Trophoblast cell (in vitro differentiated cells and primary cell): Measurements from ENCODE around the gene PANK4. TPM values are rescaled to one million over a fixed set of nuclear protein-coding genes. Genes with fewer than 3 reads are reported as not detected.

ENCODE experiments used
- DNase-seq, 2 donors: peaks; one replicate each; pipeline ENCODE4 v3.0.0-alpha.2; 2016
- H2AFZ ChIP-seq: 2 replicates; pipeline ENCODE4 v1.6.1; 2013; ENCODE audit warnings: low read length, moderate library complexity, mild to moderate bottlenecking; ENCODE audit not compliant: insufficient read depth, poor library complexity
- H2AK5ac ChIP-seq: 2 replicates; pipeline ENCODE4 v1.6.1; 2013; ENCODE audit warnings: mild to moderate bottlenecking, low read length
- H2BK120ac ChIP-seq: 2 replicates; pipeline ENCODE4 v1.6.1; 2013; ENCODE audit warnings: low read length, mild to moderate bottlenecking, moderate library complexity; ENCODE audit not compliant: insufficient read depth, poor library complexity
- H2BK12ac ChIP-seq: 2 replicates; pipeline ENCODE4 v1.6.1; 2013; ENCODE audit warnings: mild to moderate bottlenecking, low read length, moderate library complexity
- H2BK5ac ChIP-seq: 2 replicates; pipeline ENCODE4 v1.6.1; 2013; ENCODE audit warnings: low read length, low read depth, moderate library complexity, mild to moderate bottlenecking; ENCODE audit not compliant: poor library complexity
- H3K14ac ChIP-seq: 2 replicates; pipeline ENCODE4 v1.6.1; 2013; ENCODE audit warnings: mild to moderate bottlenecking, low read length
- H3K18ac ChIP-seq: 2 replicates; pipeline ENCODE4 v1.6.1; 2013; ENCODE audit warnings: mild to moderate bottlenecking, low read length
- H3K23ac ChIP-seq: 2 replicates; pipeline ENCODE4 v1.6.1; 2013; ENCODE audit warnings: low read length
- H3K27ac ChIP-seq: 2 replicates; pipeline ENCODE4 v1.5.1; 2013; ENCODE audit warnings: low read depth, mild to moderate bottlenecking, inconsistent platforms, low read length, moderate library complexity
- H3K27me3 ChIP-seq: 2 replicates; pipeline ENCODE4 v1.6.1; 2013; ENCODE audit warnings: inconsistent platforms, mild to moderate bottlenecking, low read length, moderate library complexity; ENCODE audit not compliant: insufficient read depth
- H3K36me3 ChIP-seq, 2 experiments: 1 replicate in 1 of 2; 2 replicates in 1 of 2; pipeline ENCODE4 v1.6.1; 2013; ENCODE audit warnings: low read length in 2 of 2, mild to moderate bottlenecking in 2 of 2, moderate library complexity in 1 of 2; ENCODE audit not compliant: insufficient read depth in 2 of 2, control insufficient read depth in 1 of 2
- H3K4ac ChIP-seq: 2 replicates; pipeline ENCODE4 v1.6.1; 2013; ENCODE audit warnings: low read depth, mild to moderate bottlenecking, low read length, moderate library complexity
- H3K4me1 ChIP-seq, 2 experiments: 1 replicate in 1 of 2; 2 replicates in 1 of 2; pipeline ENCODE4 v1.6.1; 2013; ENCODE audit warnings: low read length in 2 of 2, mild to moderate bottlenecking in 2 of 2, moderate library complexity in 1 of 2; ENCODE audit not compliant: insufficient read depth in 2 of 2, control insufficient read depth in 1 of 2
- H3K4me2 ChIP-seq: 2 replicates; pipeline ENCODE4 v1.6.1; 2013; ENCODE audit warnings: inconsistent platforms, mild to moderate bottlenecking, low read length, moderate library complexity
- H3K4me3 ChIP-seq: 2 replicates; pipeline ENCODE4 v1.5.1; 2013; ENCODE audit warnings: mild to moderate bottlenecking, low read depth, low read length, inconsistent platforms
- H3K79me1 ChIP-seq: one replicate; pipeline ENCODE4 v1.6.1; 2013; ENCODE audit warnings: low read length
- H3K79me2 ChIP-seq: 2 replicates; pipeline ENCODE4 v1.6.1; 2013; ENCODE audit warnings: low read length, mild to moderate bottlenecking; ENCODE audit not compliant: control insufficient read depth, insufficient read depth, poor library complexity
- H3K9ac ChIP-seq: 2 replicates; pipeline ENCODE4 v1.6.1; 2013; ENCODE audit warnings: mild to moderate bottlenecking, low read length
- H3K9me3 ChIP-seq: 2 replicates; pipeline ENCODE4 v1.6.1; 2013; ENCODE audit warnings: low read depth, mild to moderate bottlenecking, control low read depth, inconsistent platforms, low read length; ENCODE audit not compliant: insufficient read depth
- H4K12ac ChIP-seq: 2 replicates; pipeline ENCODE4 v1.6.1; 2013; ENCODE audit warnings: low read depth, mild to moderate bottlenecking, low read length, moderate library complexity
- H4K8ac ChIP-seq: 2 replicates; pipeline ENCODE4 v1.6.1; 2013; ENCODE audit warnings: low read depth, mild to moderate bottlenecking, low read length, moderate library complexity
- H4K91ac ChIP-seq: one replicate; pipeline ENCODE4 v1.6.1; 2013; ENCODE audit warnings: low read depth, mild to moderate bottlenecking, low read length, moderate library complexity
- WGBS: extraction: QIAGEN DNeasy Blood & Tissue Kit; methylation state at CpG from one replicate; pipeline ENCODE4 v1.1.7; 2013; ENCODE audit warnings: missing lambda C conversion rate; ENCODE audit not compliant: insufficient read length, insufficient coverage; ENCODE audit errors: extremely low coverage; 5-methylcytosine and 5-hydroxymethylcytosine counted together
- polyA plus RNA-seq: library from polyadenylated mRNA; stranded (reverse); fragments of 200-250 nt; gene quantifications from 2 replicates; pipeline ENCODE4 v1.2.3, GENCODE V29; 2013

PANK4 gene
- polyA plus RNA-seq: 12.5 and 13.9 TPM in 2 replicates

DNA sequence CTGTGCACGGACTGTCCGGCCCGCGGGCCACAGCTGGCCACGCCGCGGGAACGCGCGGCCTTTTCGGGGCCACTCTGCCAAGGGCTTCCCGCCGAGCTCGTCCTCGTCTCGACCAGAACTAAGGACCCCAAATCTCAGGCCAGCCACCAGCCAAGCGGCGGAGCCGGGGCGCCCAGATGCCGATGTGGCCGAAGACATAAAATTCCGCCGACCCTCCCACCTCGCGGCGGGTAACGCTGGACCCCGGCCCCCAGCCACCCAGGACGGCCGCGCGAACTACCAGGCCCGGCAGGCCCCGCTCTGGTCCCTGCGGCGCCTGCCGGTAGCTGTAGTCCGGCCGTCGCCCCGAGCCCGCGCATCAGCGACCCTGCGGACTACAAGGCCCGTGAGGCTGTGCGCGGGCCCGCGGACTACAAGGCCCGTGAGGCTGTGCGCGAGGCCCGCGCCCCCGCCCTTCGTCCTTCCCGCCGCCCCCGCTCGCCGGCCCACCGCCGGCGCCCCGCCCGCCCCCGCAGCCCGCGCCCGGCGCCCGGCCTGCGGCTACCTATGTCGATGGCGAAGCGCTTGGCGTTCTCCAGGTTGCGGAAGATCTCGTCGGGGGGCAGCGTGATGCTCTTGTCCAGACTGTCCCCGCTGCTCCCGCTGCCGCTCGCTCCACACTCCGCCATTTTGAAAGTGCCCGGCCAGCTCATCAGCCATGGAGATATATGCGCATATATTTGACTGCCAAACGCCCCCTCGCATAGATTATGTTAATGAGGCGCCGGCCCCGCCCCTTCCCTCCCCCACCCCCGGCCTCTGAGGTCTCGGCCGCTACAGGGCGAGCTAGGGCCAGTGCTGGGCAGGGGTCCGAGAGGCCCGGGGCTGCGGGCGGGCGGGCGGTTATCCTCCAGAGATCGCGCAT lies at the start of gene PANK4:
PANK4 (minus strand) TSS at position 677 of the 904 bp plus-strand sequence; CDS start at position 668, 9 bp downstream.
- peak within 1 kb of the TSS; percentile 19 for H2BK120ac ChIP-seq
- peak within 1 kb of the TSS; percentile 92 for H3K4me2 ChIP-seq
- no peak within 1 kb of the TSS for H2BK12ac ChIP-seq
- H2AFZ ChIP-seq: peak within 1 kb of the TSS; percentile 1
- peaks cover 42% of the 10 kb centered on the region for H3K27me3 ChIP-seq
- peaks cover 5% of the 10 kb centered on the region in 2 experiments for H3K36me3 ChIP-seq
- peak within 1 kb of the TSS; percentile 55 for H4K91ac ChIP-seq
- H3K14ac ChIP-seq: peak within 1 kb of the TSS; percentile 25
- H4K8ac ChIP-seq: peak within 1 kb of the TSS; percentile 83
- peak within 1 kb of the TSS; percentile 66 for H4K12ac ChIP-seq
- H3K4me1 ChIP-seq: peaks cover 7 to 19% of the 10 kb centered on the region in 2 experiments
- H2BK5ac ChIP-seq: peak within 1 kb of the TSS; percentile 61
- no CpG with 5 or more reads among the region's 107 CpGs for WGBS
- peaks cover 3% of the 10 kb centered on the region for H3K9me3 ChIP-seq
- peak within 1 kb of the TSS; percentile 83 for H3K4me3 ChIP-seq
- peaks cover 12% of the 10 kb centered on the region for H3K79me2 ChIP-seq
- peak within 1 kb of the TSS; percentile 63 for H3K18ac ChIP-seq
- H3K79me1 ChIP-seq: peaks cover 7% of the 10 kb centered on the region
- peak within 1 kb of the TSS; percentile 14 for H3K4ac ChIP-seq
- H3K9ac ChIP-seq: peak within 1 kb of the TSS; percentile 88
- no peak within 1 kb of the TSS for H3K23ac ChIP-seq
- H2AK5ac ChIP-seq: peak within 1 kb of the TSS; percentile 5
- peak within 1 kb of the TSS; percentile 68 for H3K27ac ChIP-seq
- peak; percentile 92 to 93 for DNase-seq

DNA sequence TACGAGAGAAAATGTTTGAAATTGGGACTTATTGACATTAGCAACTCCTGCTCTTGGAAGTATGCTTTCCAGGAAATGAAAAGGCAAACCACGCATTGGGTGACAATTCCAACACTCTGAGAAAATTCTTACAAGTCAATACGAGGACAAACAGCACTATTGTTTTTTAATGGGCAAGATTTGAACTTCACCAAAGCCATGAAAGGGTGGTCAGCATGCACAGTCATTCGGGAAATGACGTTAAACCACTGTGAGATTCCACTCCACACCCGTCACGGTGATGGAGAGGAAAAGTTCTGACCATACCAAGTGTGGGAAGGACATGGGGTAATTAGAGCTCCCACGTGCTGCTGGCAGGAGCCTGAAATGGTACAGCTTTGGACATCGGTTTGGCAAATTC lies 48.0 kb upstream of the PANK4 start:
- Histone ChIP-seq H3K23ac (no peak overlapping the region), H4K91ac (no peak overlapping the region), H3K4me2 (no peak overlapping the region), H3K4ac (no peak overlapping the region), H3K36me3 (no peaks in the 10 kb centered on the region), H4K8ac (no peak overlapping the region), H3K27ac (no peak overlapping the region), H3K18ac (no peak overlapping the region), H2BK12ac (no peak overlapping the region), H2AK5ac (no peak overlapping the region), H3K79me2 (no peaks in the 10 kb centered on the region), H2BK120ac (no peak overlapping the region), H3K14ac (no peak overlapping the region), H3K79me1 (no peaks in the 10 kb centered on the region), H3K4me1 (peaks cover 6 to 7% of the 10 kb centered on the region in 2 experiments), H3K27me3 (no peaks in the 10 kb centered on the region), H3K4me3 (no peak overlapping the region), H4K12ac (no peak overlapping the region), H2AFZ (no peak overlapping the region), H2BK5ac (no peak overlapping the region), H3K9ac (no peak overlapping the region), H3K9me3 (peaks cover 2% of the 10 kb centered on the region)
- WGBS: no CpG with 5 or more reads among the region's 9 CpGs
- DNase-seq: no peak

DNA sequence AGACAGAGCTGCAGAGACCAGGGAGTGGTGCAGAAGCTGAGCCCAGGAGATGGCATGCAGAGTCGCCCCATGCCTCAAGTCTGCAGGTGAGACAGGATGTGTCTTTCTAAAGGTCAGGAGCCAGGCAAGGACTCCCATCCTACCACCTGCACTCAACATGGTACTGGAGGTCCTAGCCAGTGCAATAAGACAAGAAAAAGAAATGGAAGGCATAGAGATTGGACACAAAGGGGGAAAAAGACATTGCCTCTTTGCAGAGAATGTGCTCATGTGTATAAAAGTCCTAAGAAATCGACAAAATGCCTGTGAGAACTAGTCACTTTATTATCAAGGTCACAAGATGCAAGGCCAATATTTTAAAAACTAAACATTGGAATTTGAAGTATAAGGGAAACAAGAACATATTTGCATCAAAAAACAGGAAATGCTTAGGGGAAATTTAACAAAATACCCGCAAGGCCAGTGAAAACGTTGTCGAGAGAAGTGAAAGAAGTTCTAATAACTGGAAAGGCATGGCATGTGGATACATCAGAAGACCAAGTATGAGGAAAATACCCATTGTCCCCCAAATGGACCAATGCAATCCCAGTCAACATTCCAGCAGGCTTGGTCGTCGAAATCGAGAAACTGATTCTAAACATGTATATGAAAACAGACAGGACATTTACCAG lies 47.0 kb upstream of the PANK4 start:
- H3K9ac ChIP-seq: no peak overlapping the region
- no peak overlapping the region for H3K14ac ChIP-seq
- no peak overlapping the region for H2BK12ac ChIP-seq
- H3K4me3 ChIP-seq: no peak overlapping the region
- H3K36me3 ChIP-seq: no peaks in the 10 kb centered on the region
- no peak overlapping the region for H2BK5ac ChIP-seq
- no CpG with 5 or more reads among the region's 8 CpGs for WGBS
- H3K9me3 ChIP-seq: peaks cover 2% of the 10 kb centered on the region
- DNase-seq: no peak
- H4K8ac ChIP-seq: no peak overlapping the region
- H2BK120ac ChIP-seq: no peak overlapping the region
- no peak overlapping the region for H3K18ac ChIP-seq
- H3K4me2 ChIP-seq: no peak overlapping the region
- H3K23ac ChIP-seq: no peak overlapping the region
- no peak overlapping the region for H3K27ac ChIP-seq
- H3K79me1 ChIP-seq: no peaks in the 10 kb centered on the region
- H3K4ac ChIP-seq: no peak overlapping the region
- H2AK5ac ChIP-seq: no peak overlapping the region
- H3K27me3 ChIP-seq: no peaks in the 10 kb centered on the region
- no peak overlapping the region for H4K12ac ChIP-seq
- no peak overlapping the region for H2AFZ ChIP-seq
- H3K4me1 ChIP-seq: peaks cover 5 to 7% of the 10 kb centered on the region in 2 experiments
- no peak overlapping the region for H4K91ac ChIP-seq
- H3K79me2 ChIP-seq: no peaks in the 10 kb centered on the region

DNA sequence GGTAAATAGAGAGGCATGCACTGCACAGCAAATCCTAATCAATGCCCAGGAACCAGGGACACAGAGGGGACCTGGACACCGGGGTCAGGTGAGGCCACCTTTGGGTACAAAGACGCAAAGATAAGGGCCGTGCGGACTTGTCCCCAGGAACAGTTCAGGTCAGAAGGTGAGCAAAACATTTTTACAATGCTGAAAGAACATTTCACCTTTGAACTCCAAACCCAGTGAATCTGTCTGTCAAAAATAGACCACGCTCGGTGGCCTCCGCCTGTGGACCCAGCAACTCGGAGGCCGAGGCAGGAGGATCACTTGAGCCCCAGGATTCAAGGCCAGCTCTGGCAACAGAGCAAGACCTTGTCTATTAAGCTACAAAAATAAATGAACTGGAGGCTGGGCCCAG lies 45.0 kb upstream of the PANK4 start:
- H3K4me1 ChIP-seq: no peaks in the 10 kb centered on the region
- H3K4me2 ChIP-seq: no peak overlapping the region
- no peaks in the 10 kb centered on the region for H3K79me1 ChIP-seq
- H2AK5ac ChIP-seq: no peak overlapping the region
- H3K9ac ChIP-seq: no peak overlapping the region
- no peak overlapping the region for H2AFZ ChIP-seq
- no peak for DNase-seq
- H2BK12ac ChIP-seq: no peak overlapping the region
- no peak overlapping the region for H2BK120ac ChIP-seq
- no CpG with 5 or more reads among the region's 9 CpGs for WGBS
- peaks cover 2% of the 10 kb centered on the region for H3K9me3 ChIP-seq
- H3K27me3 ChIP-seq: no peaks in the 10 kb centered on the region
- H3K4me3 ChIP-seq: no peak overlapping the region
- no peaks in the 10 kb centered on the region for H3K79me2 ChIP-seq
- H3K14ac ChIP-seq: no peak overlapping the region
- no peak overlapping the region for H3K23ac ChIP-seq
- H2BK5ac ChIP-seq: no peak overlapping the region
- no peak overlapping the region for H3K4ac ChIP-seq
- no peak overlapping the region for H3K27ac ChIP-seq
- H4K12ac ChIP-seq: no peak overlapping the region
- no peak overlapping the region for H4K8ac ChIP-seq
- H3K18ac ChIP-seq: no peak overlapping the region
- no peaks in the 10 kb centered on the region for H3K36me3 ChIP-seq
- no peak overlapping the region for H4K91ac ChIP-seq
